Measurements from ENCODE around the gene RPAP3.

The RPAP3 gene

DNA sequence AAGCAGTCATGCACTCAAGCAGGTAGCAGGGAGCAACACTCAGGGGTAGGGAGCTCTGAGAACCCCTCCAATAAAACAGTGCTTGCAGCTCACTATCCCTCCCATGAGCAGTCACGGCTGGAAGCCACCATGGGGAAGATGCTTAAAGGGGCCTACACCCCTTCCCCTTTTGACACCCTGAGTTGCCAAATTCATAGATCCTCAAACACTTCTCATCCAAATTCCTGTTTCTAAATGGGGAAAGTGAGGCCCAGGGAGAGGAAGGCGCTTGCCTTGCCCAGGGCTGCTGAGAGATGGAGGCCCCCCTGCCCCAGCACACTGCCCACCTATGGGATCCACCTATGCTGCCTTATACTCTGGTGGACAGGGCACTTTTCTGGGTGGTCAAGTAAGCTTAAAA, 26.7 kb upstream of the RPAP3 start:
- H3K9ac ChIP-seq (ENCODE audit: low read length): no peak overlapping the region
- no peaks in the 10 kb centered on the region for H3F3A ChIP-seq (ENCODE audit: insufficient read depth)
- H3K9me3 ChIP-seq (ENCODE audit: insufficient read depth, low read length): no peaks in the 10 kb centered on the region
- no peak overlapping the region for H3K4me3 ChIP-seq (ENCODE audit: insufficient read depth, low read length, poor library complexity, severe bottlenecking)
- H3K4me2 ChIP-seq (ENCODE audit: low read depth, low read length, poor library complexity, severe bottlenecking): no peak overlapping the region
- no peak overlapping the region for H2AFZ ChIP-seq (ENCODE audit: low read depth, low read length, severe bottlenecking)
- no peak overlapping the region for H3K27ac ChIP-seq (ENCODE audit: low read depth, low read length)
- H3K79me2 ChIP-seq (ENCODE audit: insufficient read depth, low read length): no peaks in the 10 kb centered on the region
- H3K9me2 ChIP-seq (replicated peaks; ENCODE audit: insufficient read depth, low read length): no peaks in the 10 kb centered on the region
- H4K20me1 ChIP-seq (ENCODE audit: low read depth, low read length): no peaks in the 10 kb centered on the region
- TF ChIP-seq EZH2phosphoT487 (conservative IDR thresholded peaks at IDR 0.05; ENCODE audit: low read length): no peak
- TF ChIP-seq, protein P1, sequence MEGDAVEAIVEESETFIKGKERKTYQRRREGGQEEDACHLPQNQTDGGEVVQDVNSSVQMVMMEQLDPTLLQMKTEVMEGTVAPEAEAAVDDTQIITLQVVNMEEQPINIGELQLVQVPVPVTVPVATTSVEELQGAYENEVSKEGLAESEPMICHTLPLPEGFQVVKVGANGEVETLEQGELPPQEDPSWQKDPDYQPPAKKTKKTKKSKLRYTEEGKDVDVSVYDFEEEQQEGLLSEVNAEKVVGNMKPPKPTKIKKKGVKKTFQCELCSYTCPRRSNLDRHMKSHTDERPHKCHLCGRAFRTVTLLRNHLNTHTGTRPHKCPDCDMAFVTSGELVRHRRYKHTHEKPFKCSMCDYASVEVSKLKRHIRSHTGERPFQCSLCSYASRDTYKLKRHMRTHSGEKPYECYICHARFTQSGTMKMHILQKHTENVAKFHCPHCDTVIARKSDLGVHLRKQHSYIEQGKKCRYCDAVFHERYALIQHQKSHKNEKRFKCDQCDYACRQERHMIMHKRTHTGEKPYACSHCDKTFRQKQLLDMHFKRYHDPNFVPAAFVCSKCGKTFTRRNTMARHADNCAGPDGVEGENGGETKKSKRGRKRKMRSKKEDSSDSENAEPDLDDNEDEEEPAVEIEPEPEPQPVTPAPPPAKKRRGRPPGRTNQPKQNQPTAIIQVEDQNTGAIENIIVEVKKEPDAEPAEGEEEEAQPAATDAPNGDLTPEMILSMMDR (IDR thresholded peaks at IDR 0.05; ENCODE audit: insufficient read depth, low read length, poor library complexity, severe bottlenecking): no peak
- H3K27me3 ChIP-seq (ENCODE audit: low read length): no peaks in the 10 kb centered on the region
- H3K36me3 ChIP-seq (ENCODE audit: low read length): no peaks in the 10 kb centered on the region

- no peak overlapping the region for H3K4me2 ChIP-seq (ENCODE audit: low read depth, low read length, poor library complexity, severe bottlenecking)
- no peaks in the 10 kb centered on the region for H3K27me3 ChIP-seq (ENCODE audit: low read length)
- H3K9me2 ChIP-seq (replicated peaks; ENCODE audit: insufficient read depth, low read length): no peaks in the 10 kb centered on the region
- H2AFZ ChIP-seq (ENCODE audit: low read depth, low read length, severe bottlenecking): no peak overlapping the region
- no peak overlapping the region for H3K4me3 ChIP-seq (ENCODE audit: insufficient read depth, low read length, poor library complexity, severe bottlenecking)
- H3K27ac ChIP-seq (ENCODE audit: low read depth, low read length): no peak overlapping the region
- H3K79me2 ChIP-seq (ENCODE audit: insufficient read depth, low read length): no peaks in the 10 kb centered on the region
- no peaks in the 10 kb centered on the region for H3K9me3 ChIP-seq (ENCODE audit: insufficient read depth, low read length)
- no peaks in the 10 kb centered on the region for H4K20me1 ChIP-seq (ENCODE audit: low read depth, low read length)
- H3F3A ChIP-seq (ENCODE audit: insufficient read depth): no peaks in the 10 kb centered on the region
- TF ChIP-seq, protein P1 (IDR thresholded peaks at IDR 0.05; ENCODE audit: insufficient read depth, low read length, poor library complexity, severe bottlenecking): no peak
- TF ChIP-seq EZH2phosphoT487 (conservative IDR thresholded peaks at IDR 0.05; ENCODE audit: low read length): no peak
- no peaks in the 10 kb centered on the region for H3K36me3 ChIP-seq (ENCODE audit: low read length)
- H3K9ac ChIP-seq (ENCODE audit: low read length): no peak overlapping the region
Observed at GRCh38 chr12:47731723-47732122, 25.9 kb upstream of the RPAP3 start.

- Histone ChIP-seq H3K27me3 (ENCODE audit: low read length) (no peaks in the 10 kb centered on the region), H2AFZ (ENCODE audit: low read depth, low read length, severe bottlenecking) (no peak overlapping the region), H3K4me2 (ENCODE audit: low read depth, low read length, poor library complexity, severe bottlenecking) (no peak overlapping the region), H3K4me3 (ENCODE audit: insufficient read depth, low read length, poor library complexity, severe bottlenecking) (no peak overlapping the region), H3K9ac (ENCODE audit: low read length) (no peak overlapping the region), H3K9me3 (ENCODE audit: insufficient read depth, low read length) (no peaks in the 10 kb centered on the region), H3K79me2 (ENCODE audit: insufficient read depth, low read length) (no peaks in the 10 kb centered on the region), H3K9me2 (replicated peaks; ENCODE audit: insufficient read depth, low read length) (no peaks in the 10 kb centered on the region), H3F3A (ENCODE audit: insufficient read depth) (no peaks in the 10 kb centered on the region), H3K27ac (ENCODE audit: low read depth, low read length) (no peak overlapping the region), H3K36me3 (ENCODE audit: low read length) (no peaks in the 10 kb centered on the region), H4K20me1 (ENCODE audit: low read depth, low read length) (no peaks in the 10 kb centered on the region)
- TF ChIP-seq, protein P1 (IDR thresholded peaks at IDR 0.05; ENCODE audit: insufficient read depth, low read length, poor library complexity, severe bottlenecking): no peak
- no peak for TF ChIP-seq EZH2phosphoT487 (conservative IDR thresholded peaks at IDR 0.05; ENCODE audit: low read length)
Observed at GRCh38 chr12:47730341-47730744, 24.5 kb upstream of the RPAP3 start.
